Endothelial cell of hepatic sinusoid (primary cell): ENCODE measurements around the gene OVAAL.
"Not testable (repeated sequence)": the region's sequence is repeated elsewhere in the genome, so short reads cannot be mapped to it uniquely, and the experiment has no call there.

ENCODE experiments used
- in situ Hi-C: cut with HindIII; loops from 2 replicates; pipeline ENCODE4 v1.10.0; 2017; ENCODE audit warnings: low sequenced_read_pairs

Gene OVAAL

DNA sequence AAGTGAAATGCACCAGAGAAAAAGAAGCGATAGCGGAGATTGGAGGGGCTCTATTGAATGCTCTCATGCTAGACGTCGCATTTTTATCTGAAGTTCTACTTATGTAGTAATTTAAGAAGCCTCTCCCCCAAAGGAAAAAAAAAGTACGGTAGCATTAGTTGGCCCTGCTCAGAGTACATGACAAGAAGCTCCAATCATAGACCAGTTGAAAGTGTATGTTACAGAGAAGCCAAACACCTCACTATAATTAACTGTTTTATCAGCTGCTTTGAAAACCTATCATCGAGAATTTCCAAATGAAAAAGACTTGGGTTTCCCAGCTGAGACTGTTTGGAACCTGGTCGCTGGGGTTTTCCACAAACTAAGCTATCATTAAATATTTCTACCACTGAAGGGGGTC is 19.6 kb upstream of the OVAAL start:
- in situ Hi-C loops = no loop called here

DNA sequence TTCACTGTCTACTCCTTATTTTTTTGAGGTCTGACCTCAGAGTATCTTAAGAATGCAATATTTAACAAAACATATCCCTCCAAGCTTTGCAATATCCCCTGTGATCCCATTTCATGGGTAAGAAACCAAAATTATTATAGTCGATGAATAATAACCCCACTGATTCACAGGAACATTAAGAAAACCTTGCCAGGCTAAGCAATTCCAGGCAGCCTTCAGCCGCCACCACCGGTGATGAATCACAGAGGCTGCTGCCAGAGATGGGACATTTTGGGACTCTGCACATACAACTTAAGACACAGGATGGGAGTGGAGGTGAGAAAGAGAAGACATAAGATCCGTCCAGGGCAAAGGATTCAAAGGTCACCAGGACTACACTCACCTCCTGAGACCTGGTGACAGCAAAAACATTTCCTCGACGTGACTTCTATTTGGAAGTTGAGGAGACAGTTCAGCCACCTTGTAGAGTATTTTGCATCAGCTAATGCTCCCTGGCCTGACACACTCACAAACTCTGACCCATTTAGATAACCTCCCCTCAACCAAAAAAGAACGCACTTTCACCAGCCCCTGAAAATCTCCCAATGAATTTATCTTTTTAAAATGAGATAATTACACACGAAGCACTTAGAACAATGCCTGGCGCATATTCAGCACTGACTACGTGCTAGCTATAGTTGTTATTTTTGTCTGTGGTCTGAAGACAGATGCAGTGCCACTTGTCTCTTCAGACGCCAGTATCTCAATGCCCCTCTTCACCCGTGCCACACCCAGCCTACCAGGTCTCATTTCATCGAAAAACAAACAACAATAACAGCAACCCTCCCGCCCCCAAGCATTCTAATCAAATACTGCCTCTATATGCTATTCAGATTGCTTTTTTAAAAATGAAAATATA is 17.8 kb upstream of the OVAAL start:
- in situ Hi-C loops = no loop called here

DNA sequence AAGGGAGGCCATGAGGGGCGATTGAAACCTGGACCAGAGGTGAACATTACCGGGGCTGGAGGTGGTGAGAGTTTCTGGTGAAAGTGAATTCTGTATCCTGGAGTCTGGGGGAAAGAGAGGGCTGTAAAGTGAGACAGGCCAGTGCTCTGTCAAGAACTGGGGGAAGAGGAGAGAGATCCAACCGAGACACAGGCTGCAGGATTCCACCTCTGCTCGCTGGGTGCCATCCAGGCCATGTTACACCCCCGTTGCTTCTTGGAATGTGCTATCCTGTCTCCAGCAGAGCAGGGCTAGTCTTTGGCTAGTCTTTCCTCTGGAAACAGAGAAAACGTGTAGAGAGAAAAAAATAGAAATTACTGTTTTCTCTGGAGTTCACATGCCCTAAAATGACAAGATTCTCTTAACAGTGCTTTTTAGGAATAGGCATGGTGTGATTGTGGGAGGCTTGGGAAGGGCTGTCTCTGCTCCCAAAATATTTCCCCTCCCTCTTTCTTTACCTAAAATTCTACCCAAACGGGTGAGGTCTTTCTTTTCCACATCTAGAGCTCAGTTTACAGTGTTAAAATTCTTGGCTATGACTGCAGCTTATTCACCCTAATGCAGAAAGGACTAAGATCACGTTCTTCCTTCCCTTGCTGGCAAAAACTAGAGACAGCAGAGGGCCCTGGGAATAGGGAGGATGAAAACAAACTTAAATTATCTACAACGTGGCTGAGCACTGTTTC is 16.5 kb upstream of the OVAAL start:
- in situ Hi-C loops = no loop called here

DNA sequence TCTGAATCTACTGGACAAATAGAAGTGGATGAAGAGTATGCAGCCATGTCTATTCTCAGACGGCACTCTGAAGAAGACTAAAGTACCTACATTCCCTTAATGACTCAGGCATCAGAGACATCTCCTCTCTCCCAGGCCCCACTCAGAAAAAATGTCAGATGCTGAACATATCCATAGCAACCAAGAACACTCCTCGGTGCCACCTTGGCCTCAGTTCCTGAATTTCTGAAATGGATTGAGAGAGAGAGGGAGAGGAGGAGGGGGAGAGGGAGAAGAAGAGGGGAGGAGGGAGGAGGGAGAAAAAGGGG is 16.0 kb upstream of the OVAAL start:
- in situ Hi-C loops = no loop called here

DNA sequence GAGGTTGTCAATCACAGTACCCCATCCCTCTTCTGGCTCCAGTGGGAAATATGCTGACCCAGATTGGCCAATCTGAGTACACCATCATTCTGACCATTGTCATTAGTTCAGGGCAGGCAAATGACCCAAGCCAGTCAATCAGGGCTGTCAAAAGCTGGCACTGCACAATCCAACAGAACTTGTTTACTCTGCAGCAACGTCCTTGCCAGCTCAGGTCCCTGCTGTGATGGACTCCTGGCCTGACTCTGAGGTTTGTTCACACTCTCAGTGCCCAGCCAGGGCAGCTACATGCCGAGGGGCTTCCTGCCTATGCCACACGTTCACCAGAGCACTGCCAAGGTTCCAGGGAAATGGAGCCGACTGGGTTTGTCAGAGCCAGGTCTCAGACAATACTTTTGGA is 14.7 kb upstream of the OVAAL start:
- in situ Hi-C loops = no loop called here

DNA sequence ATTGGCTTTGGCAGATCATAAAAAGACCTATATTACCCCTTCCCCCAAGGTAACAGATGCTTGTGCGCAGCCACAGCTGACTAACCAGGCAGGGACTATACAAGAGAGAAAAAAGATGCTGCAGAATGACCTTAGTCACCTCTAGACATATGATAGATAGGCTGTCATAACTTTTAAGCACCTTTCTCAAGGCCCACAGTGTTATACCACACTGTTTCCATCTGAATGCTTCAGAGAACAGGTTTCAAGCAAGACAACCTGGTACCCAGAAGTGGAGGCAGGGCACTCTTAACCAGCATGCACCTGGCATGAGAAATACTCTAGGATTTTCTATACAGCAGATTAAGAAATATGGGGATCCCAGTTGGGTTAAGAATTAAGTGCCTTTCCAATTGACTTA is 12.8 kb upstream of the OVAAL start:
- in situ Hi-C loops = no loop called here

DNA sequence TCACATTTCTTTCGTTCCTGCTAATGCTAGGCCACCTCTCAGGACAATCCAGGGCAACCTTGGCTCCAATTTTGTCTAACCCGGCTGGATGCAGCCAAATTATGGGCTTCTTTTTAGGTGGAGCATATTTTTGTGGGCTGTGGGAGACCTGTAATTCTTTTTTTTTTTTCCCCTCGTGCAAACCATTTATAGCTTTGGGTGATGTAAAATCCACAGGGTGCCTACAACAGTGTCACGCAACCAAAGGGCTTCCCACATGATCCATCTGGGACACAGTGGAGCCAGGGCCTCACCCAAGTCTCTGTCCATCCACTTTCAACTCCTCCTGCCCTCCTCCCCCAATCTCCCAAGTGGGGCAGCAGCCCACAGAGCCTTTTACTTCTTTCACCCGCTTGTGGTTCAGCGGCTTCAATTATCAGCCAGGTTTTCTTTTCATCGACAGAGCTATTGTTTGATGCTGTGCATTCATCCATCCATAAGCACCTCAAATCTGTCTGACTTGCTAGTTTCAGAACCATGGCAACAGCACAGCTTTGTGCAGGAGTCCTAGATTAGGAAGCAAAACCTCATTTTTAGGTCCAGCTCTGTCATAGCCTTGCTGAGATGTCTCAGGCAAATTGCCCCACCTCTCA is 10.0 kb upstream of the OVAAL start:
- in situ Hi-C loops = no loop called here

DNA sequence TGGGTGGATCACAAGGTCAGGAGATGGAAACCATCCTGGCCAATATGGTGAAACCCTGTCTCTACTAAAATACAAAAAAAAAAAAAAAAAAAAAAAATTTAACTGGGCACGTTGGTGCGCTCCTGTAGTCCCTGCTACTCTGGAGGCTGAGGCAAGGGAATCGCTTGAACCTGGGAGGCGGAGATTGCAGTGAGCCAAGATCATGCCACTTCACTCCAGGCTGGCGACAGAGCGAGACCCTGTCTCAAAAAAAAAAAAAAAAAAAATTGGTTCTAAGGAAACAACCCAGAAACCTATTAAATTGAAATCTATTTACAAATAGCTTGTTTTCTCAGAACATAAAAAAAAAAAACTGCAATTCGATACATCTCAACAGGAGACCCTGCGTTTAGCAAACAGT is 9.0 kb upstream of the OVAAL start:
- in situ Hi-C loops = not testable (repeated sequence)

DNA sequence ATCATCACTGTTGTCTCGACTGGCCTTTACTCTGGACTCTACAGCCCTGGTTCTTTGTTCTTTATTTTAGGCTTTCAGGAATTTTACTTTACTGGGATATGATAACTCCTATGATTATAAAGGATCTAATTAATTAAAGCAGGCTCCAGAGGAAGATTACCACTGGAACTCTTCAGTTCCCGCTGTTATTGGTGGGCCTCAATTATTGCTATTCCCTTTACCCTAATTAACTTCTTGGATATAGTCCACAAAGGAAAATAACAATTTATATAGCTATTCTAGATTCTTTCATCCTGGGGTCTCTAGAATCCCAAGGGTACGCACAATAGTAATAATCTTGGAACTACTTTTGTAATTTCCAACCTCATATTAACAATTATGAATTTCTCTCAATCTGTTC is 8.5 kb upstream of the OVAAL start:
- in situ Hi-C loops = no loop called here

DNA sequence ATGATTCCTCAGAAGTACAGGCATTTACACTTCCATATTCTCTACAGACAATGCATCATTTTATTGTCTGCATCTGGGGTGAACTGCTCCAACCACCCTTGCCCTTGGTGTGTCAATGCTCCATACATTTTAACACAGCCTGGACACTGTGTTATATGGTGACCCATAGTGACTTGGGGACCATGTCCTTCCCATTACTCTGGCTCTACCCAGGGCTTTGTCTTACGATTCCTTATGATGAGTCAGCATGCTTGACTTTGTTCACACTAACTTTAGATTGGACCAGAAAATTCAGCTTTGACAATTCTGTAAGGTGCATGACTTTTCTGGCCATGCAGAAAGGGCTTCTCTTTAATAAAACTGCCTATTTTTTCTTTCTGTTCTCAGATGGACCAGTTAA is 6.8 kb upstream of the OVAAL start:
- in situ Hi-C loops = no loop called here

DNA sequence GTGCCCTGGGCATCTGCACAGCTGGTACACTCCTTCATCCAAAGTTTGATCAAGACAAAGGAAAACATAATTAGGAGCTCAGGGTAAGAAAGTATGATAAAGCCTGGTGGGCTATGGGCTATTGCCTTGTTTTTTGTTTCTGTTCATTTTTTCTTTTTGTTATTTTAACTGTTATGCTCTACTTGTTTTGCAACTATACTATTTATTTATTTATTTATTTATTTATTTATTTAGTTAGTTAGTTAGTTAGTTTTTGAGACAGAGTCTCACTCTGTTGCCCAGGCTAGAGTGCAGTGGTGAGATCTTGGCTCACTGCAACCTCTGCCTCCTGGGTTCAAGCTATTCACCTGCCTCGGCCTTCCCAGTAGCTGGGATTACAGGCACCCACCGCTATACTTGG is 5.7 kb upstream of the OVAAL start:
- in situ Hi-C loops = not testable (repeated sequence)

DNA sequence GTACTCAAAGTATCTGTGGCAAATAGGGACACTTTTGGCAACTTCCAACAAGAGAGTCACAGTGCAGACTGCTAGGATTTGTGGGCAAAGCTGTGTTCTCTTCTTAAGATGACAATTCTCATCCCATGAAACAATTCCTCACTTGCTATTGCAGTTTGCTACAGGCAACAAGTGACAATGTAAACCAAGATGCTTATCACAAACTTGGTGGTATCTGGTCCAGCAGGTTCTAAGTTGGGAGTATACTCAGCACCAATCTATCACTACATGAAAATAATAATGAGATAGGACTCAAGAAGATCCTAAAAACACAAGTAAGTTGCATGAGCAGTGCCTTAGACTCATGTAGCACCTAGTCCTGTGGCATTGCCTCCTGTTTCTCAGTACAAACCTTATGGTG is 3.4 kb upstream of the OVAAL start:
- in situ Hi-C loops = no loop called here

DNA sequence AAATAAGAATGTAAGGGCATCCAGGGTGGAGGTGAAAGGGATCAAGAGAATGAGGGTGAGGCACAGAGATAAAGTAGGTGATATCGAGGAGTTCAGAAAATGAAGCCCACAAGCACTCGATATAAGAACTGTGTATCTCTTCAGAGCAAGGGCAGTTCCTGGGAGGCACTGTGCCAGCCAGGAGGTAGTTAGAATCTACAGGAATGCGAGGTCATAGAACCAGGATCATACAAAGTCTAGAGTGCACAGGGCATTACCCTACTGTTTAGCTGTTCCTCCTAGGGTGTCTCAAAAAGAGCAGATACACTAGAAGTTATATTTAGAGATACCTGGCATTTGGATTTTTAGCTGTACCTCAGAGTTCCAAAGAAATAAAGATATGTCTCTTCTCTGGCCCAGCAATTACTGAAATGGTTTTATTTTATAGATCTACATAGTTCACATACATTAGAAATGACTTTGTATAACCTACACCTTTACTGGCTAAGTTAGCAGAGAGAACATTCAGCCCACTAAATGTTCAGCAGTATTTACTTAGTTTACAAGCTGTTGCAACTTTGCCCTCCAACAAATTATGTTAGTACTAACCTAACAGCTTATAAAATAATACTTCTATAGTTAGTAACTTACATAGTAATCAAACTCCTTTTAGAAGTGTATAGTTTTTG is 1.6 kb downstream of the OVAAL start:
- in situ Hi-C loops = no loop called here

DNA sequence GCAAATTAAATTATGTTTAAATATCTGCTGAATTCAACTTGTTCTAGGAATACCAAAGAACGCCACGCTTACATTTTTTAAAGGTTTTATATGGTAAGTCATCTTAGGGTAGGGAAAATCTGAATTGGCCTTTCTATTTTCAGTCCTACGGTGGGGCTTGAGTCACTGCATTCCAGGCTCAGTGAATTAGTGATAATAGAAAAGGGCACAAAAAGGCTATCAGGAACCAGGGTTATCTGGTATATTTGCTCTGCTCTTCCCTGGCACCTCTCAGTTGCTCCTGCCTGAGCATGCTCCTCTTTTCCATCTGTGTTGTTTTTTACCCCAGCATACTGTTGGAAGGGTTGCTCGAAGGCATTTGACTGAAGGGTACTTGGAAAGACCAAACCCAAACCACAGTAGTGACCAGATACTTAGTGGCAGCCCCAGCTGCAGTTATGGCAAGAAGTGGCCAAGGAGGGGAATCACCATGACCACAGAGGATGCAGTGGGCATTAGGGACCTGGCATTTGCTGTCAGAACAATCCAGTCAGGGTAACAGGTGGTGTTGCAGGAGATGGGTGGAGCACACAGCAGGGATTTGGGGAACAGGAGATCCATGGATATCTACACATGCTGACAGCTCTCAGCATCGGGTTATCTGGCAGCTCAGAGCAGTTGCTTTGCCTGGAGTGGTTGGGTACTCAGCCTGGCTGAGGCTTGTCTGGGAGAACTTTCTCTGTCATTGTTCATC is 2.3 kb downstream of the OVAAL start:
- in situ Hi-C loops = no loop called here

DNA sequence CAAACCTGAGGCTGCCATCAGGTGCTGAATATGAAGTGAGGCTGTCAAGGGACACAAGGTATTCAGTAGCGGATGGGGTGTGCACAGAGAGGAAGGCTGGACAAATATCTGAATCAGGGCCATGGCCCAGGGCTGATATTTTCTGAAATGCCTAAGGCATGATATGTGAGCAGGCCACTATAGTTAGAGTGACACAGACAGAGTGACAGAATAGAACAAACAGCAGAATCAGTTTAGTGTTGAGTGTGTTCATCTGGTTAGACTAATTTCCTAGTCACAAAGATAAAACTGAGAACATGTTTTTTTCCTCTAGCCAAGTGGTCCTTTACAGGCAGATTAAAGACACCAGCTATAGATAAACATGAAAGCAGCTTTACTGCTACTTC is 3.9 kb downstream of the OVAAL start:
- in situ Hi-C loops = no loop called here

DNA sequence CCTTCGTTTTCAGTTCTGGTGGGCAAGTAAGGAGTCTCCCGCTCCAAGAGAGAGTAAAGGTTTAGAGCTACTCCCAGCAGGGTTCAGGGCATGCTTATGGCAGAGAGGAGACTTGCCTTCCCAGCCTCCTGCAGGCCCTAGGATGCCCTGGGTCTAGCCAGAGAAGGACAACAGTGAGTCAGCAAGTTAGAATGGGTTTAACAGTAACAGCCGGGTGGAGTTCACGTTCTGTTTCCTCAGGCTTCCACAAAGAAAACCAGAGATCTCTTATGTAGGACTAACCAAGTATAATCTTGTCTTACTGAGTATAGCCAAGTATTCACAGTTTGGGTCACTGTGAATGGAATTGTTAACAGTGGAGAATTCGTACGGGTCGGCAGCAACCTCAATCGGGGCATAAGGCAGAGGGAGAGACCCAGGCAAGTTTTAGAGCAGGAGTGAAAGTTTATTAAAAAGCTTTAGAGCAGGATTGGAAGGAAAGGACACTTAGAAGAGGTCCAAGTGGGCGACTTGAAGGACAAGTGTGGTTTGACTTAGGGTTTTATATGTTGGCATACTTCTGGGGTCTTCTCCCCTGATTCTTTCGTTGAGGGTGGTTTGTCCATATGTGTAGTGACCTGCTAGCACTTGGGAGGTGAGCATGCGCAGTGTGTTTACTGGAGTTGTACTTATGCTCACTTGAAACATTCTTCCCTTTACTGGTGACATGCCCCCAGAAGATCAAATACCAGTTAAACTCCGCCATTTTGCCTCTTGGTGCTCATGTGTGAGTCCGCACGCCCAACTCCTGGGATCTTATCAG is 4.5 kb downstream of the OVAAL start:
- in situ Hi-C loops = no loop called here

DNA sequence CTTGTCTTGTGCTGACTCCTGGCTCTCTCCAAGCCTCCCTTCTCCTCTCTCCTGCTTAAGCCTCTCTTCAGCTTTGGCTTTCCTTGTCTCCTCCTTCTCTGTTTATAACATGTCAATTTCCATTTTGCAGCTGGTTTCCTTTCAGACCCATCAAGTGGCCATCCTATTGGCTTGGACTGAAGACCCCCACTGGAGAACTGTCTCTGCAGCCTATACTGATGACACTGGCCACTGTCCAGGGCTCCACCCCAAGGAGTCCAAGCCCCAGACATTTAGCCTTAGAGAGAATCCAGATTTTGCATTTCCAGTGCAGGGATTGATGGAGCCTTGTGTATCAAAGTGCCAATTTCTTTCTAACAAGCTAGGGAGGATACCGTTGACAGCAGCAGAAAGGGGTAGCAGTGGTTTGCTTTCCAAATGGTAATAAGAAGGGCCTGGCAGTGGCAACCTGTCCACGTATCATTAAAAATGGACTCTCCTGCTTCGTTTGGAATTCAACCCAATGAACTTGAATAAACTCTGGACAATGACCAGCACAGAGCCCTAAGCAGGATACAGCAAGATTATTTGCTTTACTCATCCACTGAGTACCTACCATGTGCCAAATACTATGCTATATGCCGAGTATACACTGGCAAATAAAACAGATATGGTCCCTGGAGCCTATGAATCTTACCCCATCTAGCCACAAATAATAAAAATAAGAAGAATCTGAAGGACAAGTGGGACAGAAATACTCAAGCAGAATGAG is 6.5 kb downstream of the OVAAL start:
- in situ Hi-C loops = no loop called here

DNA sequence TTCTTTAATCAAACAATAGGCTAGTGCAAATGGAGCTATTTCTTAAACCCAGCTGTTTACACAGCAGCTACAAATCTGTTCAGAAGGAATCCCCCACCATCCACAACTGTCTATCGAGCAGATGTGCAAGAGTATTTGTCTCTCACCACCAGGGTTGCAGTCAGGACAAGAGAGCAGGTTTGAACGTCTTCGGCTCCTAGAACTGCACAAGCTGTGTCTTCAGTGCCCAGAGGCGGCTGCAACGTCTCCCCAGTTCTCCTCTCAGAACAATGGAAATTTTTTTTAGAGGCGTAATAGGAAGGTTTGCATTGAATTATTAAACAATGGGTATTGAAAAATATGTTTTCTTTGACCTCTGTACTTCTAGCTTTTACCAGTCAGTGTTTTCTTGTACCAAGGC is 7.3 kb downstream of the OVAAL start:
- in situ Hi-C loops = no loop called here

DNA sequence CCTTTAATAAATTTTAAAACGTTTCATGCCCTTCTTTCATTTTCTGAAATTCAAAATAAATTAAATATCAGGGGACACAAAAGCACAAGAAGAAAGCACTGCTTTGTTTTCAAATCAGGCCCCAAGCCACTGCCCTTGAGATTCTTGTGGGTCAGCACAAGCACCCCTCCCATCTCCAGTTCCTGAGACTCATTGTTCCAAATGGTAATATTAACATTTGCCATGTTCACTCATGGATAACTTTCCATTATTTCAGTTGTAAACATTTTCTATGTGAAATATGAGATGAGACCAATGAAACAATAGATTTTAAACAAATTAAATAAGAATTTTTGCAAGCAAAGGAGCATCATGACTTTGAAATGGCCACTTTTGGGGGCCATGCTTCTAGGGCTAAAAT is 7.7 kb downstream of the OVAAL start:
- in situ Hi-C loops = no loop called here
